NCI-H2171 (cell line): ENCODE data around the gene EI24.
"Not testable (repeated sequence)": the region's sequence is repeated elsewhere in the genome, so short reads cannot be mapped to it uniquely, and the experiment has no call there.

ENCODE experiments used
- DNase-seq: peaks from one replicate; lab custom pipeline; 2025; lab: John Stamatoyannopoulos, UW

Gene EI24

GRCh38 chr11:125568970-125569914, at the start of gene EI24:
Gene EI24 (plus strand): TSS chr11:125569477. CDS start chr11:125572528, 3,051 bp downstream.
- DNase-seq: peak; percentile 77

GRCh38 chr11:125519860-125520834, 49.1 kb upstream of the EI24 start:
- no peak for DNase-seq

- DNase-seq: no peak
Measured at GRCh38 chr11:125525303-125525702, 44.0 kb upstream of the EI24 start.

GRCh38 chr11:125532668-125533067, 36.6 kb upstream of the EI24 start:
- no peak for DNase-seq

- no peak for DNase-seq
Measured at GRCh38 chr11:125535585-125535984, 33.7 kb upstream of the EI24 start.

GRCh38 chr11:125536834-125537233, 32.4 kb upstream of the EI24 start:
- not testable (repeated sequence) for DNase-seq

- no peak for DNase-seq
Measured at GRCh38 chr11:125542709-125543108, 26.6 kb upstream of the EI24 start.

GRCh38 chr11:125550780-125551179, 18.5 kb upstream of the EI24 start:
- no peak for DNase-seq

GRCh38 chr11:125551835-125552342, 17.4 kb upstream of the EI24 start:
- DNase-seq: no peak

- no peak for DNase-seq
Measured at GRCh38 chr11:125552927-125553326, 16.4 kb upstream of the EI24 start.

GRCh38 chr11:125553357-125553756, 15.9 kb upstream of the EI24 start:
- DNase-seq: no peak

- no peak for DNase-seq
Measured at GRCh38 chr11:125554038-125554437, 15.2 kb upstream of the EI24 start.

GRCh38 chr11:125559888-125560287, 9.4 kb upstream of the EI24 start:
- no peak for DNase-seq

- DNase-seq: no peak
Measured at GRCh38 chr11:125561924-125562323, 7.4 kb upstream of the EI24 start.

- DNase-seq: no peak
Measured at GRCh38 chr11:125562430-125562829, 6.8 kb upstream of the EI24 start.

- no peak for DNase-seq
Measured at GRCh38 chr11:125564357-125564756, 4.9 kb upstream of the EI24 start.

GRCh38 chr11:125566235-125566634, 3.0 kb upstream of the EI24 start:
- no peak for DNase-seq

GRCh38 chr11:125569915-125570621, 791 bp downstream of the EI24 start:
- DNase-seq: no peak

- DNase-seq: no peak
Measured at GRCh38 chr11:125570952-125571351, 1.7 kb downstream of the EI24 start.

GRCh38 chr11:125572916-125573315, 3.6 kb downstream of the EI24 start:
- no peak for DNase-seq

GRCh38 chr11:125577181-125577580, 7.9 kb downstream of the EI24 start:
- DNase-seq: not testable (repeated sequence)

GRCh38 chr11:125578783-125579182, 9.5 kb downstream of the EI24 start:
- no peak for DNase-seq
